ENCODE measurements around the gene GOLIM4.

GRCh38 chr3:168139947-168140346 lies 44.2 kb upstream of the GOLIM4 start:
- TF ChIP-seq, protein P1, sequence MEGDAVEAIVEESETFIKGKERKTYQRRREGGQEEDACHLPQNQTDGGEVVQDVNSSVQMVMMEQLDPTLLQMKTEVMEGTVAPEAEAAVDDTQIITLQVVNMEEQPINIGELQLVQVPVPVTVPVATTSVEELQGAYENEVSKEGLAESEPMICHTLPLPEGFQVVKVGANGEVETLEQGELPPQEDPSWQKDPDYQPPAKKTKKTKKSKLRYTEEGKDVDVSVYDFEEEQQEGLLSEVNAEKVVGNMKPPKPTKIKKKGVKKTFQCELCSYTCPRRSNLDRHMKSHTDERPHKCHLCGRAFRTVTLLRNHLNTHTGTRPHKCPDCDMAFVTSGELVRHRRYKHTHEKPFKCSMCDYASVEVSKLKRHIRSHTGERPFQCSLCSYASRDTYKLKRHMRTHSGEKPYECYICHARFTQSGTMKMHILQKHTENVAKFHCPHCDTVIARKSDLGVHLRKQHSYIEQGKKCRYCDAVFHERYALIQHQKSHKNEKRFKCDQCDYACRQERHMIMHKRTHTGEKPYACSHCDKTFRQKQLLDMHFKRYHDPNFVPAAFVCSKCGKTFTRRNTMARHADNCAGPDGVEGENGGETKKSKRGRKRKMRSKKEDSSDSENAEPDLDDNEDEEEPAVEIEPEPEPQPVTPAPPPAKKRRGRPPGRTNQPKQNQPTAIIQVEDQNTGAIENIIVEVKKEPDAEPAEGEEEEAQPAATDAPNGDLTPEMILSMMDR (IDR thresholded peaks at IDR 0.05) = no peak
- no peak for TF ChIP-seq ZFX (IDR thresholded peaks at IDR 0.05; ENCODE audit: borderline replicate concordance)
